CMK (cell line): Measurements from ENCODE around the gene MCU.
"Not testable (repeated sequence)": the region's sequence is repeated elsewhere in the genome, so short reads cannot be mapped to it uniquely, and the experiment has no call there.

Source experiments
- DNase-seq: peaks from one replicate; pipeline ENCODE4 v3.0.0-alpha.2; 2010; ENCODE audit warnings: low read depth

The MCU gene

DNA sequence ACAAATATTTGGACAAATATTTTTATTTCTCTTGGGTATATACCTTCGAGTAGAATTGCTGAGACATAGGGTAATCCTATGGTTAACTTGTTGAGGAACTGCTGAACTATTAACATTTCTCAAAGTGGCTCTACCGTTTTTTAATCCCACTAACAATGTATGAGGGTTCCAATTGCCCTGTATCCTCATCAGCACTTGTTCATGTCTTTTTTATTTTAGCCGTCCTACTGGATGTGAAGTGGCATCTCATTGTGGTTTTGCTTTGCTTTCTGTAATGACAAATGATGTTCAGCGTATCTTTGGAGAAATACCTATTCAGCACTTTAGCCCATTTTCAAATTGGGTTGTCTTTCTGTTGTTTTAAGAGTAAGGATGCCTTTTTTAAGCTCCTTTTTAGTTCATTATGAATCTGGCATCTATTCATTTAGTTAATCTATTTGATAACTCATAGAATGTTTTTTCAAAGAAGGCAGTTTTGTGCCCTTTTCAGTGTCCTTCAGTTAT is 40.0 kb downstream of the MCU start:
- DNase-seq, result no peak

- DNase-seq, result no peak
Measured at GRCh38 chr10:72732521-72732920, 40.6 kb downstream of the MCU start.

DNA sequence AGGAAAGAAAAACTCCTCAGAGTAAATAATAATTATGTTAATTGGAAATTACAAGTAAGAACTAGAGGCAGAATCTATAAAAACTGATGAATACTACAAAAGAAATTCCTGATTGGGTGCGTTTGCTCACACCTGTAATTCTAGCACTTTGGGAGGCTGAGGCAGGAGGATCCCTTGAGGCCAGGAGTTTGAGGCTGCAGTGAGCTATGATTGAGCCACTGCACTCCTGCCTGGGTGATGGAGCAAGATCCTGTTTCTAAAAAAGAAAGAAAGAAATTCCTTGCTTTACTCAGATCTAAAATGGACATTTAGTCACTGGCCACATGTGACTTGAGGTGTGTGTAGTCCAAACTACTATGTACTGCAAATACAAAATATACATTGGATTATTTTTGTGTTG is 42.0 kb downstream of the MCU start:
- DNase-seq, result no peak

DNA sequence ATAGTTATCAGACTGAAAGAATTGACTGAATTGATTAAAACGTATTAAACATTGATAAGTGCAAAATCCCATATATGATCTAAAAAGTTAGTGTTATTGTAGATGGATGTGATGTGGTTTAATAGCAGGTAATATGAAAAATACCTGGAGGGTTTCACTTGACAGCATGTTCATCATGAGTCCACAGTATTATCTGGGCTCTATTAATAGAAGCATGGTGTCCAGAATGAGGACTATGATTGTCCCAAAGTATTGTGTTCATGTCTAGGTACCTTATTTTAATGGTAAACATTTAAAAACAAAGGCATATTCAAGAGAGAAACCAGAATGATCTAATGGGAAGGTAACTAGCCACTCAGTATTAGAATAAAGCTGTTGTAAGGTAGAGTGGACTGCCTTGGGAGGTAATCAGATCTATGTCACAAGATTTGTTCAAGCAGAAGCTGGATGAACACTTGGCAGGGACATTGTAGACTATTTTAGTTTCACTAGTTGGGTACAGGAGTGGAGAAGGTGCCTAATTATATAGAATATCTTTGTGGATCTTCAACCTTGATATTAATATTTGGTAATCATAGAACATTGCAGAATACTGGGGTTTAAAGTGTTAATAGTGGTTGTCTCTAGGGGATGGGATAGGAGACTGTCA is 43.5 kb downstream of the MCU start:
- no peak for DNase-seq

DNA sequence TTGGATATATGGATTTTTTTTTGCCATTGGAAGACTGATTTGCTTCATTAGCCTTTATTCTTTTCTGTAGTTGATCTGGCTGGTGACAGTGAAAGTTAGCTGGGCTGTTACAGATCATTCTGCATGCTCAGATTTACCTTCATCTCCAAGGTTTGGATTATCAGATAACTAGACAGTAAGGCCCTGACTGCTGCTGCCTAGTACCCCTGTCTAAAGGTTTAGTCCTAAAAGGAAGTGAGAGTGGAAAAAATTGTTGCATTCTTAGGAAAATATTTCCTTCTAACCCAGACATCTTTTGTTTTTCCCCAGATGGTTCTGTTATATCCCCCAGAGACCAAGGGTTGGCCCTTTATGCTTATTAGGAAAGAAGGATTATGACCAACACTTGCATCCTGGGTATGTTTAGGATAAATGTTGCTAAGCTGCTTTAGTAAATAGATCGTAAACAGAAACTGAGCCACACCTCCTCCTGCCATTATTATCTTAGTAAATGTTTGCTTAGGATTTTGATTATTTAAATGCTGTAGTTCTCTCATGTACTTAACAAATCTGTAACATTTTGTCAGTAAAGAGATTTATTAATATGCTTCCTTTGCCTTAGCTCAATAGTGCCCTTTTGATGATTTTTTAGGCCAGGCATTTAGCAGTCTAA is 44.4 kb downstream of the MCU start:
- DNase-seq, result no peak

DNA sequence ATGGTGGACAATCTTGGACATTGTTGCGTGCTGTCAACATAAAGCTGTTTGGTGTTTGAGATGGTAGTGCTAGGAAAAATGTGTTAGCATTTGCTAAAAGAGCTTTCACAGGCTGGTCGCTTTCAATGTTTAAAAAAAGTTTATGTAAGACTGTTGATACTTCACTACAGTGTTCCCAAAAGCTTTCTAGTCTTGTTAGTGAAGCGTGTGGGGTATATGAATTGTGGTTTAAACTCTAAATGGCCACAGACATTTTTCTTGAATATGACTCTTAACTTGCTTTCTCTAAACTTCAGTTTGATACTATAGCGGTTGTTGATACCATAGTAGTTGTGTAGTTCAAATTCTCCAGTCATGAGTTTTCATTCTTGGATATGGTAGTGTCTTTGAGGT is 44.9 kb downstream of the MCU start:
- no peak for DNase-seq

GRCh38 chr10:72737357-72737756 is 45.4 kb downstream of the MCU start:
- not testable (repeated sequence) for DNase-seq

- DNase-seq, result no peak
Measured at GRCh38 chr10:72738486-72738885, 46.5 kb downstream of the MCU start.

DNA sequence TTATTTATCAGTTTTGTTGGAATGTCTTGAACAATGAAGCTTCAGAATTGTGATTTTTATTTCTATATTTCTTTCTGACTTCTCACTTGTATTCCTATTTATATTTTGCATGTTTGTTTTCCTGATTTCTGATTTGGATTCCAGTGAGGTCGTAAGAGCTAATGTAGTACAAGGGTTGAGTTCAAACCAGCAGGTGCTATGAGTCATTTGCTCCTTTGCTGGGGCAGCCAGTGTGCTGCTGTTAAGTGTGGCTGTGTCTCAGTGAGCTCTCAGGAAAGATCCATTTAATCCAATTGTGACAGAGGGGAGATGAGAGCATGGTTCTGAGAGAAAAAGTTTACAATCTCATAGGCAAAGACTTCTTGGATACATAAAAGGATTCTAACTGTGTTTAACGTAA is 48.6 kb downstream of the MCU start:
- no peak for DNase-seq

DNA sequence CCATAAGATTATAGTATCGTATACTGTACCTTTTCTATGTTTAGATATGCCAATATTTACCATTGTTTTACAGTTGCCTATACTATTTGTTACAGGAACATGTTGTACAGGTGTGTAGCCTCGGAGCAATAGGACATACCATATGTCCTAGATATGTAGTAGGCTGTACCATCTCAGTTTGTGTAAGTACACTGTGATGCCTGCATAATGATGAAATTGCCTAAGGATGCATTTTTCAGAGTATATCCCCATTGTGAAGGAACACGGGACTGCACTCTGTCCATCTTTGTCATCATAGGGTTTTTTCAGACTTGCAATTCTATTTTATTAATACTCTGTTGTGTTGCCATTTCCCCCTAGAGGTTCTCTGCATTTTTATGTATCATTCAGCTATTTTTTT is 50.1 kb downstream of the MCU start:
- no peak for DNase-seq

GRCh38 chr10:72742797-72743196 is 50.9 kb downstream of the MCU start:
- no peak for DNase-seq

DNA sequence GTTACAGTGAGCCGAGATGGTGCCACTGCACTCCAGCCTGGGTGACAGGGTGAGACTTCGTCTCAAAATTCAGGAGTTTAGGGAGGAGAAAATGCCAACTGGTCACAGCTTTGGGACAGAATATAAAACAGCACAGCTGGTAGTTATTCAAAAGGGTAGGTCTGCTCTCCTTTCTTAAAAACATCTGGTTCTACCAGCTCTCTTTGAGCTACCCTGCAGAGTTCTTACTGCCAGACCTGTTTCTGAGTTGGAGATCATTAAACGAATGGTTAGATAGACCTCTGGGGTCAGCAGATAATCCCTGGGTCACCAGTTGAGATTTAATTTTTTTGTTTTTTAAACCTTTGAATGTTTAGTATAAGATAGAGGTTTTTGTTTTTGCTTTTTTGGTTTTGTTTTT is 52.6 kb downstream of the MCU start:
- DNase-seq, result no peak

- DNase-seq, result no peak
Measured at GRCh38 chr10:72746426-72747363, 54.8 kb downstream of the MCU start.

DNA sequence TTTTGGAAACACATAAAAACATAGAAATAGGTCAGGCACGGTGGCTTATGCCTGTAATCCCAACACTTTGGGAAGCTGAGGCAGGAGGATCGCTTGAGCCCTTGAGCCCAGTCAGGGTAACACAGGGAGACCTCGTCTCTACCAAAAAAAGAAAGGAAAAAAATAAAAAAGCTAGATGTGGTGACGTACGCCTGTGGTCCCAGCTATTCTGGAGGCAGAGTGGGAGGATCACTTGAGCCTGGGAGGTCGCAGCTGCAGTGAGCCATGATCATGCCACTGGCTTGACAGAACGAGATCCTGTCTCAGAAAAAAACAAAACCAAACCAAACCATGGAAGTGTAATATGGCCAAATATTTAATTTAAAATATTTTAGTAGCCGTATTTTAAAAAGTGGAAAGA is 55.6 kb downstream of the MCU start:
- no peak for DNase-seq

GRCh38 chr10:72753760-72754231 is 61.9 kb downstream of the MCU start:
- peak; percentile 37 for DNase-seq

- DNase-seq, result no peak
Measured at GRCh38 chr10:72754275-72755032, 62.5 kb downstream of the MCU start.

- DNase-seq, result no peak
Measured at GRCh38 chr10:72756674-72757385, 64.9 kb downstream of the MCU start.

- no peak for DNase-seq
Measured at GRCh38 chr10:72757732-72758131, 65.8 kb downstream of the MCU start.

DNA sequence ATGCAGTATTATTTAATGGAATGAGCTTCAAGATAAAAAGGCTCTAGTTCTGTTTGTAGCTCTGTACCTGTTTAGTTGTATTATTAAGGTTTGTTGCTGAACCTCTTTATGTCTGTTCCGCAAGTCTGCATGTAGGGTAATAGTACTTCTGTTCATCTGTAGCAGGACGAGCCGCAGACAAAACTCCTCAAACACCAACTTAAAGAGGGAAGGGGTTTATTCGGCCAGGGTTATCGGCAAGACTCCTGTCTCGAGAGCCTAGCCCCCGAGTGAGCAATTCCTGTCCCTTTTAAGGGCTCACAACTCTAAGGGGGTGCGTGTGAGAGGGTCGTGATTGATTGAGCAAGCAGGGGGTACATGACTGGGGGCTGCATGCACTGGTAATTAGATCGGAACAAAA is 67.0 kb downstream of the MCU start:
- not testable (repeated sequence) for DNase-seq

DNA sequence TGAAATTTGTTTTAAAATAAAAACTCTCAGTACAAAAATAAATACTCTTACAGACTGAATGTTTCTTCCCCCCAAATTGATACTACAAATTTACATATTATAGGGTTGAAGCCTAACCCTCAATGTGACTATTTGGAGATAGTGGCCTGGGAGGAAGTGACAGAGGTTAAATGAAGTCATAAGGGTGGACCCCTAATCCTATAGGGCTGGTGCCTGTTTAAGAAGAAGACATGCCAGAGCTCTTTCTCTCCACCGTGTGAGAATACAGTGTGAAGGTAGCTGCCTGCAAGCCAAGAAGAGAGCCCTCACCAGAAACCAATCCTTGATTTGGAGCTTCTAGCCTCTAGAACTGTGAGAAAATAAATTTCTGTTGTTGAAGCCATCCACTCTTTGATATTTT is 67.6 kb downstream of the MCU start:
- peak; percentile 5 for DNase-seq

GRCh38 chr10:72761498-72761897 is 69.6 kb downstream of the MCU start:
- DNase-seq, result no peak
